Neural cell (in vitro differentiated cells): ENCODE results near the gene TTC23L.

Source experiments
- EP300 ChIP-seq: fragments of 450-650 bp; conservative IDR thresholded peaks from 2 replicates; pipeline ENCODE4 v1.6.1; 2014; ENCODE audit warnings: antibody characterized with exemption, mild to moderate bottlenecking, moderate library complexity; ENCODE audit not compliant: poor library complexity, severe bottlenecking
- MXI1 ChIP-seq: fragments of 450-650 bp; conservative IDR thresholded peaks from 2 replicates; pipeline ENCODE4 v1.6.1; 2014; ENCODE audit warnings: antibody characterized with exemption, mild to moderate bottlenecking; ENCODE audit not compliant: poor library complexity, severe bottlenecking
- POLR2AphosphoS5 ChIP-seq: IDR thresholded peaks from 2 replicates; pipeline ENCODE4 v1.6.1; 2012
- TF ChIP-seq, protein P1 (sequence below): IDR thresholded peaks from 2 replicates; pipeline ENCODE4 v1.6.1; 2012; ENCODE audit warnings: borderline replicate concordance

- no peak for TF ChIP-seq POLR2AphosphoS5
- TF ChIP-seq, protein P1, sequence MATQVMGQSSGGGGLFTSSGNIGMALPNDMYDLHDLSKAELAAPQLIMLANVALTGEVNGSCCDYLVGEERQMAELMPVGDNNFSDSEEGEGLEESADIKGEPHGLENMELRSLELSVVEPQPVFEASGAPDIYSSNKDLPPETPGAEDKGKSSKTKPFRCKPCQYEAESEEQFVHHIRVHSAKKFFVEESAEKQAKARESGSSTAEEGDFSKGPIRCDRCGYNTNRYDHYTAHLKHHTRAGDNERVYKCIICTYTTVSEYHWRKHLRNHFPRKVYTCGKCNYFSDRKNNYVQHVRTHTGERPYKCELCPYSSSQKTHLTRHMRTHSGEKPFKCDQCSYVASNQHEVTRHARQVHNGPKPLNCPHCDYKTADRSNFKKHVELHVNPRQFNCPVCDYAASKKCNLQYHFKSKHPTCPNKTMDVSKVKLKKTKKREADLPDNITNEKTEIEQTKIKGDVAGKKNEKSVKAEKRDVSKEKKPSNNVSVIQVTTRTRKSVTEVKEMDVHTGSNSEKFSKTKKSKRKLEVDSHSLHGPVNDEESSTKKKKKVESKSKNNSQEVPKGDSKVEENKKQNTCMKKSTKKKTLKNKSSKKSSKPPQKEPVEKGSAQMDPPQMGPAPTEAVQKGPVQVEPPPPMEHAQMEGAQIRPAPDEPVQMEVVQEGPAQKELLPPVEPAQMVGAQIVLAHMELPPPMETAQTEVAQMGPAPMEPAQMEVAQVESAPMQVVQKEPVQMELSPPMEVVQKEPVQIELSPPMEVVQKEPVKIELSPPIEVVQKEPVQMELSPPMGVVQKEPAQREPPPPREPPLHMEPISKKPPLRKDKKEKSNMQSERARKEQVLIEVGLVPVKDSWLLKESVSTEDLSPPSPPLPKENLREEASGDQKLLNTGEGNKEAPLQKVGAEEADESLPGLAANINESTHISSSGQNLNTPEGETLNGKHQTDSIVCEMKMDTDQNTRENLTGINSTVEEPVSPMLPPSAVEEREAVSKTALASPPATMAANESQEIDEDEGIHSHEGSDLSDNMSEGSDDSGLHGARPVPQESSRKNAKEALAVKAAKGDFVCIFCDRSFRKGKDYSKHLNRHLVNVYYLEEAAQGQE, result peak; percentile 5
- TF ChIP-seq EP300, result no peak
- peak; percentile 87 for TF ChIP-seq MXI1
These were observed 76.9 kb downstream of the TTC23L start for GRCh38 chr5:34915856-34916192.
